HCT116 (cell line): ENCODE measurements around the gene CNNM4. TPM values are rescaled to one million over a fixed set of nuclear protein-coding genes. Genes with fewer than 3 reads are reported as not detected.

Source experiments
- ATAC-seq: fragments of 200-7000 bp; cut with Tn5 transposase; 2 replicates; pipeline ENCODE4 v1.9.1; 2020; ENCODE audit warnings: mild to moderate bottlenecking, moderate library complexity
- BruUV-seq: library from RNA; stranded (reverse); fragments of 400-500 nt; replicated peaks from 2 replicates; lab custom pipeline; 2021; lab: Mats Ljungman, UMichigan
- CTCF ChIA-PET: fragments of 300-600 bp; sonication (Branson Sonifier 250); formaldehyde crosslinking; loops from one replicate; lab custom pipeline; 2021; ENCODE audit warnings: antibody characterized with exemption; lab: Charles Lee
- POLR2A ChIA-PET: fragments of 300-600, 350-600 bp; sonication (Branson Sonifier 250); formaldehyde crosslinking; loops from one replicate; lab custom pipeline; 2021; ENCODE audit warnings: antibody characterized with exemption; lab: Charles Lee
- RAD21 ChIA-PET, 2 experiments: fragments of 300-600 bp; sonication (Branson Sonifier 250); formaldehyde crosslinking; loops; one replicate each; lab custom pipeline; 2023; ENCODE audit warnings: low total read pairs in 2 of 2; ENCODE audit not compliant: uncharacterized antibody in 2 of 2, unreplicated experiment in 2 of 2, low non-redundant PET in 1 of 2; lab: Charles Lee
- DNase-seq: peaks from one replicate; pipeline ENCODE4 v3.0.0-alpha.2; 2010; ENCODE audit warnings: low read depth, low spot score
- H2AFZ ChIP-seq: fragments of 200-600 bp; shearing (Covaris generic), sonication (generic); 2 replicates; pipeline ENCODE4 v1.6.1; 2017; ENCODE audit warnings: low read depth, mixed run types, mixed read lengths, antibody characterized with exemption, low read length; ENCODE audit not compliant: poor library complexity, severe bottlenecking
- H3K27ac ChIP-seq: 2 replicates; pipeline ENCODE4 v1.5.1; 2012; ENCODE audit warnings: low read depth, low read length
- H3K27me3 ChIP-seq: fragments of 200-600 bp; sonication (generic); 2 replicates; pipeline ENCODE4 v1.6.1; 2016; ENCODE audit warnings: mixed run types, low read length, mixed read lengths; ENCODE audit not compliant: insufficient read depth
- H3K36me3 ChIP-seq, 2 experiments: fragments of 200-500 bp in 1 of 2; fragments of 200-600 bp in 1 of 2; sonication (Bioruptor generic) in 1 of 2; sonication (generic) in 1 of 2; 2 replicates each; pipeline versions ENCODE4 v1.5.1 to v1.6.1; 2014 to 2016; ENCODE audit warnings: low read length in 2 of 2, inconsistent platforms in 1 of 2, mixed read lengths in 1 of 2, mixed run types in 1 of 2; ENCODE audit not compliant: insufficient read depth in 2 of 2, control insufficient read depth in 1 of 2
- H3K4me1 ChIP-seq, 2 experiments: fragments of 200-600 bp in 1 of 2; sonication (generic) in 1 of 2; 2 replicates each; pipeline versions ENCODE4 v1.5.1 to v1.6.1; 2012 to 2017; ENCODE audit warnings: low read length in 2 of 2, inconsistent platforms in 1 of 2, mild to moderate bottlenecking in 1 of 2, mixed read lengths in 1 of 2, mixed run types in 1 of 2, moderate library complexity in 1 of 2; ENCODE audit not compliant: insufficient read depth in 2 of 2, control insufficient read depth in 1 of 2
- H3K4me2 ChIP-seq: fragments of 200-600 bp; sonication (generic); 2 replicates; pipeline ENCODE4 v1.6.1; 2017; ENCODE audit warnings: mixed run types, low read length, mixed read lengths
- H3K4me3 ChIP-seq, 2 experiments: fragments of 200-600 bp in 1 of 2; sonication (generic) in 1 of 2; replicated peaks in 1 of 2; 2 replicates each; pipeline ENCODE4 v1.5.1; 2011 to 2016; ENCODE audit warnings: low read length in 2 of 2, control low read depth in 1 of 2, low read depth in 1 of 2, mild to moderate bottlenecking in 1 of 2, mixed read lengths in 1 of 2, mixed run types in 1 of 2
- H3K79me2 ChIP-seq: fragments of 200-600 bp; sonication (generic); 2 replicates; pipeline ENCODE4 v1.6.1; 2017; ENCODE audit warnings: mild to moderate bottlenecking, mixed run types, low read length, moderate library complexity, mixed read lengths; ENCODE audit not compliant: insufficient read depth
- H3K9ac ChIP-seq: fragments of 200-600 bp; sonication (generic); 2 replicates; pipeline ENCODE4 v1.6.1; 2016; ENCODE audit warnings: low read length, mixed read lengths
- H3K9me2 ChIP-seq: fragments of 200-600 bp; sonication (generic), shearing (Covaris generic); 2 replicates; pipeline ENCODE4 v1.6.1; 2017; ENCODE audit warnings: mixed run types, mild to moderate bottlenecking, moderate library complexity; ENCODE audit not compliant: insufficient read depth
- H3K9me3 ChIP-seq, 2 experiments: fragments of 200-500 bp in 1 of 2; fragments of 200-600 bp in 1 of 2; sonication (Bioruptor generic) in 1 of 2; sonication (generic) in 1 of 2; 2 replicates each; pipeline ENCODE4 v1.6.1; 2014 to 2017; ENCODE audit warnings: low read length in 2 of 2, mixed read lengths in 2 of 2, inconsistent platforms in 1 of 2, low read depth in 1 of 2, mild to moderate bottlenecking in 1 of 2, mixed run types in 1 of 2, moderate library complexity in 1 of 2; ENCODE audit not compliant: control insufficient read depth in 1 of 2, insufficient read depth in 1 of 2
- H4K20me1 ChIP-seq: fragments of 200-600 bp; sonication (generic), shearing (Covaris generic); 2 replicates; pipeline ENCODE4 v1.6.1; 2017; ENCODE audit warnings: mixed run types, mild to moderate bottlenecking, moderate library complexity; ENCODE audit not compliant: insufficient read depth
- CBX3 ChIP-seq: IDR thresholded peaks from 2 replicates; pipeline ENCODE4 v1.6.1; 2012; ENCODE audit warnings: low read depth
- CEBPB ChIP-seq: IDR thresholded peaks from 2 replicates; pipeline ENCODE4 v1.6.1; 2012; ENCODE audit warnings: low read depth
- EGR1 ChIP-seq: IDR thresholded peaks from 2 replicates; pipeline ENCODE4 v1.6.1; 2012; ENCODE audit warnings: low read depth
- RAD21 ChIP-seq: IDR thresholded peaks from 2 replicates; pipeline ENCODE4 v1.6.1; 2012; ENCODE audit warnings: low read depth, mild to moderate bottlenecking
- SIN3A ChIP-seq: IDR thresholded peaks from 2 replicates; pipeline ENCODE4 v1.6.1; 2012; ENCODE audit warnings: low read depth
- ZNF274 ChIP-seq: fragments of 200-500 bp; sonication (Bioruptor generic); IDR thresholded peaks from 2 replicates; pipeline ENCODE4 v1.6.1; 2014; ENCODE audit warnings: mild to moderate bottlenecking, low read depth, low read length, inconsistent platforms
- intact Hi-C: fragments of 100-400 bp; cut with micrococcal nuclease; formaldehyde crosslinking; loops from 2 replicates; pipeline ENCODE4 v1.10.0; 2022
- total RNA-seq: library from RNA; stranded (reverse); gene quantifications from one replicate; pipeline ENCODE4 v1.2.1, GENCODE V29; 2021; ENCODE audit not compliant: unreplicated experiment
- TF ChIP-seq, protein P1 (sequence below): IDR thresholded peaks from 2 replicates; pipeline ENCODE4 v1.6.1; 2012
- TF ChIP-seq, protein P2 (sequence below): IDR thresholded peaks from 2 replicates; pipeline ENCODE4 v1.6.1; 2011; ENCODE audit warnings: mild to moderate bottlenecking, low read length, moderate library complexity; ENCODE audit not compliant: insufficient replicate concordance; ENCODE audit errors: extremely low read depth
- TF ChIP-seq, protein P3 (sequence below), 3 experiments: fragments of 200-600 bp in 1 of 3; sonication (generic) in 1 of 3; IDR thresholded peaks in 2 of 3; conservative IDR thresholded peaks in 1 of 3; 2 replicates each; pipeline ENCODE4 v1.5.1; 2012 to 2017; ENCODE audit warnings: low read depth in 2 of 3, low read length in 2 of 3, antibody characterized with exemption in 1 of 3, borderline replicate concordance in 1 of 3, control low read depth in 1 of 3, mild to moderate bottlenecking in 1 of 3, mixed read lengths in 1 of 3, mixed run types in 1 of 3, moderate library complexity in 1 of 3; ENCODE audit not compliant: insufficient read depth in 1 of 3

Gene CNNM4
- total RNA-seq, 1 experiment from 2014 or later = 7.9 TPM

DNA sequence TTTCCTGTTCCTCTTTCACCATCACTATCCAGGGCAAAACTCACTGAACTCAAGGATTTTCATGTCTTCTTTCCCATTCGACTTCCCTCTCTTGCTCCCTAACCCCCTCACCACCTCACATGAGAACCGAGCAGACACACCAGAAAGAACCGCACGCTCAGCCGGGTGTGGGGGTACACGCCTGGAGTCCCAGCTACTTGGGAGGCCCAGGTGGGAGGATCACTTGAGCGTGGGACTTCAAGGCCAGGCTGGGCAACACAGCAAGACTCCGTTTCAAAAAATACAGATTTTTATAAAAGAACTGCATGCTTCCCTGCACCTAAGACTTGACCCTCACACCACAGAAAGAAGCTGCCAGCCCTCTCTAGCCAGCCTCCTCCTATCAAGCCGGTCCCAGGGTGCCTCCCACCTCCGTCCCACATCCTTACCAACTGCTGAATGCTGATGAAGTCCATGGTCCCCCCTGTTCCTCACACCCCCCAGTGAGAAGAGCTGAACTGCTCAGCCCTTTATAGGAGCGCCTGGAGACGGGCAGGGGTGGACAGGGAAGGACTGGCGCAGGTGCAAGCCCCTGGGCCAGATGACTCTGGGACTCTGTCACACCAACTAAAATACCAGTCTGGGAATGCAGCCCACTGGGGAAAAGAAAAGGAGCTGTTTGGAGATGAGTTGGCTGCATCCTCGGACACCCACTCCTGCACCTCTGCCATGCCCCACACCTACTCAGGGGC is 83.0 kb downstream of the CNNM4 start, which contains the start of gene ANKRD23:
Gene ANKRD23 (minus strand): TSS at position 484 of the 731 bp plus-strand sequence. CDS start 29 bp downstream, at position 455.
- Histone ChIP-seq H3K4me2 (no peak within 1 kb of the TSS), H3K36me3 (peaks cover 4 to 9% of the 10 kb centered on the region in 2 experiments; a peak in 3 of 4 replicates), H3K9me2 (no peaks in the 10 kb centered on the region), H3K27ac (no peak within 1 kb of the TSS), H3K4me3 (no peak within 1 kb of the TSS), H3K4me1 (no peaks in the 10 kb centered on the region), H4K20me1 (no peaks in the 10 kb centered on the region), H3K9me3 (no peaks in the 10 kb centered on the region), H2AFZ (no peak within 1 kb of the TSS), H3K79me2 (no peaks in the 10 kb centered on the region), H3K27me3 (no peaks in the 10 kb centered on the region), H3K9ac (no peak within 1 kb of the TSS)
- RAD21 ChIA-PET = no interaction called here
- intact Hi-C loops = no loop called here
- no TSS peak for BruUV-seq
- POLR2A ChIA-PET = no interaction called here
- ATAC-seq = no peak
- no peak for DNase-seq
- no peak for TF ChIP-seq EGR1
- TF ChIP-seq RAD21 = no peak
- no peak for TF ChIP-seq ZNF274
- TF ChIP-seq, protein P1, sequence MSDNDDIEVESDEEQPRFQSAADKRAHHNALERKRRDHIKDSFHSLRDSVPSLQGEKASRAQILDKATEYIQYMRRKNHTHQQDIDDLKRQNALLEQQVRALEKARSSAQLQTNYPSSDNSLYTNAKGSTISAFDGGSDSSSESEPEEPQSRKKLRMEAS = no peak
- TF ChIP-seq CBX3 = no peak
- TF ChIP-seq, protein P2, sequence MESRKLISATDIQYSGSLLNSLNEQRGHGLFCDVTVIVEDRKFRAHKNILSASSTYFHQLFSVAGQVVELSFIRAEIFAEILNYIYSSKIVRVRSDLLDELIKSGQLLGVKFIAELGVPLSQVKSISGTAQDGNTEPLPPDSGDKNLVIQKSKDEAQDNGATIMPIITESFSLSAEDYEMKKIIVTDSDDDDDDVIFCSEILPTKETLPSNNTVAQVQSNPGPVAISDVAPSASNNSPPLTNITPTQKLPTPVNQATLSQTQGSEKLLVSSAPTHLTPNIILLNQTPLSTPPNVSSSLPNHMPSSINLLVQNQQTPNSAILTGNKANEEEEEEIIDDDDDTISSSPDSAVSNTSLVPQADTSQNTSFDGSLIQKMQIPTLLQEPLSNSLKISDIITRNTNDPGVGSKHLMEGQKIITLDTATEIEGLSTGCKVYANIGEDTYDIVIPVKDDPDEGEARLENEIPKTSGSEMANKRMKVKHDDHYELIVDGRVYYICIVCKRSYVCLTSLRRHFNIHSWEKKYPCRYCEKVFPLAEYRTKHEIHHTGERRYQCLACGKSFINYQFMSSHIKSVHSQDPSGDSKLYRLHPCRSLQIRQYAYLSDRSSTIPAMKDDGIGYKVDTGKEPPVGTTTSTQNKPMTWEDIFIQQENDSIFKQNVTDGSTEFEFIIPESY = no peak
- TF ChIP-seq, protein P3, sequence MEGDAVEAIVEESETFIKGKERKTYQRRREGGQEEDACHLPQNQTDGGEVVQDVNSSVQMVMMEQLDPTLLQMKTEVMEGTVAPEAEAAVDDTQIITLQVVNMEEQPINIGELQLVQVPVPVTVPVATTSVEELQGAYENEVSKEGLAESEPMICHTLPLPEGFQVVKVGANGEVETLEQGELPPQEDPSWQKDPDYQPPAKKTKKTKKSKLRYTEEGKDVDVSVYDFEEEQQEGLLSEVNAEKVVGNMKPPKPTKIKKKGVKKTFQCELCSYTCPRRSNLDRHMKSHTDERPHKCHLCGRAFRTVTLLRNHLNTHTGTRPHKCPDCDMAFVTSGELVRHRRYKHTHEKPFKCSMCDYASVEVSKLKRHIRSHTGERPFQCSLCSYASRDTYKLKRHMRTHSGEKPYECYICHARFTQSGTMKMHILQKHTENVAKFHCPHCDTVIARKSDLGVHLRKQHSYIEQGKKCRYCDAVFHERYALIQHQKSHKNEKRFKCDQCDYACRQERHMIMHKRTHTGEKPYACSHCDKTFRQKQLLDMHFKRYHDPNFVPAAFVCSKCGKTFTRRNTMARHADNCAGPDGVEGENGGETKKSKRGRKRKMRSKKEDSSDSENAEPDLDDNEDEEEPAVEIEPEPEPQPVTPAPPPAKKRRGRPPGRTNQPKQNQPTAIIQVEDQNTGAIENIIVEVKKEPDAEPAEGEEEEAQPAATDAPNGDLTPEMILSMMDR (IDR thresholded peaks at IDR 0.05 in 2 of 3, conservative IDR thresholded peaks at IDR 0.05 in 1 of 3; ENCODE audit: borderline replicate concordance in 1 of 3, insufficient read depth in 1 of 3, low read depth in 2 of 3, low read length in 2 of 3) = no peak
- TF ChIP-seq SIN3A = no peak
- no peak for TF ChIP-seq CEBPB
- CTCF ChIA-PET = no interaction called here
